Liver (tissue), 9 donors: Measurements from ENCODE around the gene TMEM273. TPM values are rescaled to one million over a fixed set of nuclear protein-coding genes. Genes with fewer than 3 reads are reported as not detected.

ENCODE experiments used
- DNase-seq: peaks from one replicate; pipeline ENCODE4 v3.0.0-alpha.2; 2017; ENCODE audit warnings: low spot score
- H3K27ac ChIP-seq, 2 donors: one replicate each; pipeline ENCODE4 v1.7.0; 2013; ENCODE audit warnings: inconsistent platforms in 2 of 2, low read length in 2 of 2, control low read depth in 1 of 2, low read depth in 1 of 2, mild to moderate bottlenecking in 1 of 2
- H3K27me3 ChIP-seq, 4 donors: one replicate each; pipeline versions ENCODE4 v1.6.1 to v1.7.0; 2013; ENCODE audit warnings: low read length in 3 of 4, inconsistent platforms in 1 of 4, mild to moderate bottlenecking in 1 of 4, moderate library complexity in 1 of 4; ENCODE audit not compliant: control insufficient read depth in 4 of 4, insufficient read depth in 4 of 4
- H3K36me3 ChIP-seq, 4 donors: one replicate each; pipeline versions ENCODE4 v1.6.1 to v1.7.0; 2013; ENCODE audit warnings: low read length in 3 of 4, mild to moderate bottlenecking in 3 of 4, low read depth in 1 of 4, moderate library complexity in 1 of 4; ENCODE audit not compliant: control insufficient read depth in 4 of 4, insufficient read depth in 3 of 4
- H3K4me1 ChIP-seq, 4 donors: one replicate each; pipeline versions ENCODE4 v1.6.1 to v1.7.0; 2013; ENCODE audit warnings: low read length in 3 of 4, mild to moderate bottlenecking in 3 of 4, moderate library complexity in 1 of 4; ENCODE audit not compliant: control insufficient read depth in 4 of 4, insufficient read depth in 4 of 4
- H3K4me3 ChIP-seq, 3 donors: one replicate each; pipeline versions ENCODE4 v1.6.1 to v1.7.0; 2013; ENCODE audit warnings: low read length in 3 of 3, control low read depth in 1 of 3, low read depth in 1 of 3, mild to moderate bottlenecking in 1 of 3
- H3K9ac ChIP-seq, 2 donors: one replicate each; pipeline ENCODE4 v1.7.0; 2013; ENCODE audit warnings: low read length in 2 of 2, mild to moderate bottlenecking in 2 of 2, moderate library complexity in 2 of 2, control low read depth in 1 of 2, low read depth in 1 of 2
- H3K9me3 ChIP-seq, 4 donors: one replicate each; pipeline versions ENCODE4 v1.6.1 to v1.7.0; 2013; ENCODE audit warnings: low read length in 3 of 4; ENCODE audit not compliant: control insufficient read depth in 4 of 4
- ATF3 ChIP-seq: IDR thresholded peaks from 2 replicates; pipeline ENCODE4 v1.6.1; 2016; ENCODE audit warnings: antibody characterized with exemption
- EGR1 ChIP-seq, 2 donors: IDR thresholded peaks; 2 replicates each; pipeline ENCODE4 v1.6.1; 2016 to 2018; ENCODE audit warnings: antibody characterized with exemption in 2 of 2, low read depth in 2 of 2
- FOXA1 ChIP-seq: IDR thresholded peaks from 2 replicates; pipeline ENCODE4 v1.6.1; 2016; ENCODE audit warnings: antibody characterized with exemption
- FOXA2 ChIP-seq: IDR thresholded peaks from 2 replicates; pipeline ENCODE4 v1.6.1; 2016; ENCODE audit warnings: antibody characterized with exemption
- GABPA ChIP-seq, 2 donors: IDR thresholded peaks in 1 of 2; conservative IDR thresholded peaks in 1 of 2; 2 replicates each; pipeline ENCODE4 v1.6.1; 2016; ENCODE audit warnings: antibody characterized with exemption in 2 of 2, mild to moderate bottlenecking in 1 of 2, moderate library complexity in 1 of 2
- HNF4A ChIP-seq, 2 donors: conservative IDR thresholded peaks; 2 replicates each; pipeline ENCODE4 v1.6.1; 2016; ENCODE audit warnings: antibody characterized with exemption in 2 of 2, mild to moderate bottlenecking in 2 of 2
- HNF4G ChIP-seq: IDR thresholded peaks from 2 replicates; pipeline ENCODE4 v1.6.1; 2016; ENCODE audit warnings: antibody characterized with exemption
- JUND ChIP-seq, 2 donors: IDR thresholded peaks; 2 replicates each; pipeline ENCODE4 v1.6.1; 2016; ENCODE audit warnings: antibody characterized with exemption in 2 of 2
- MAX ChIP-seq: IDR thresholded peaks from 2 replicates; pipeline ENCODE4 v1.6.1; 2016; ENCODE audit warnings: antibody characterized with exemption
- NR2F2 ChIP-seq: IDR thresholded peaks from 2 replicates; pipeline ENCODE4 v1.6.1; 2016; ENCODE audit warnings: antibody characterized with exemption
- RAD21 ChIP-seq, 2 donors: IDR thresholded peaks; 2 replicates each; pipeline ENCODE4 v1.6.1; 2016; ENCODE audit warnings: antibody characterized with exemption in 2 of 2, mild to moderate bottlenecking in 2 of 2
- REST ChIP-seq: IDR thresholded peaks from 2 replicates; pipeline ENCODE4 v1.6.1; 2016; ENCODE audit warnings: antibody characterized with exemption, mild to moderate bottlenecking
- RXRA ChIP-seq, 2 donors: IDR thresholded peaks; 2 replicates each; pipeline ENCODE4 v1.6.1; 2017 to 2018; ENCODE audit warnings: antibody characterized with exemption in 2 of 2, mild to moderate bottlenecking in 1 of 2
- SP1 ChIP-seq: IDR thresholded peaks from 2 replicates; pipeline ENCODE4 v1.6.1; 2018; ENCODE audit warnings: antibody characterized with exemption, mild to moderate bottlenecking
- TAF1 ChIP-seq: conservative IDR thresholded peaks from 2 replicates; pipeline ENCODE4 v1.6.1; 2016; ENCODE audit warnings: antibody characterized with exemption, mild to moderate bottlenecking
- YY1 ChIP-seq: IDR thresholded peaks from 2 replicates; pipeline ENCODE4 v1.6.1; 2016; ENCODE audit warnings: antibody characterized with exemption, mild to moderate bottlenecking
- WGBS: extraction: QIAGEN DNeasy Blood & Tissue Kit; methylation state at CpG from one replicate; pipeline ENCODE4 v1.1.7; 2013; 5-methylcytosine and 5-hydroxymethylcytosine counted together
- polyA plus RNA-seq, 2 donors: library from polyadenylated mRNA; stranded (reverse) in 1 of 2; unstranded in 1 of 2; fragments of 200-250 nt in 1 of 2; fragments of >200 nt in 1 of 2; fragmentation: Nextera tagmentation in 1 of 2; extraction: Ambion mirVana in 1 of 2; gene quantifications; one replicate each; pipeline versions ENCODE4 v1.2.1 to v1.2.3, GENCODE V29; 2013 to 2015
- total RNA-seq, 2 donors: library from RNA; depleted of rRNA; stranded (reverse); fragments of >200 nt; gene quantifications; one replicate each; pipeline ENCODE4 v1.2.3, GENCODE V29; 2014
- TF ChIP-seq, protein P1 (sequence below): IDR thresholded peaks from 2 replicates; pipeline ENCODE4 v1.6.1; 2016; ENCODE audit warnings: antibody characterized with exemption
- TF ChIP-seq, protein P2 (sequence below): fragments of 150-350 bp; IDR thresholded peaks from 2 replicates; pipeline ENCODE4 v1.5.1; 2017; ENCODE audit warnings: improper control_type of control experiment, low read depth, low read length; ENCODE audit not compliant: missing input control
- donor health status: healthy.
- donor health status: healthy.
- donor health status: healthy.
- donor health status: healthy.
- donor health status: healthy.

The TMEM273 gene, protein sequence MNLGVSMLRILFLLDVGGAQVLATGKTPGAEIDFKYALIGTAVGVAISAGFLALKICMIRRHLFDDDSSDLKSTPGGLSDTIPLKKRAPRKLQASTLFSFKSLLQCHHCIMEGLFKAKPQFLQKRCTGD
- total RNA-seq, result 1 to 10 TPM; 3.3 to 9.5 TPM
- polyA plus RNA-seq, result 1 to 10 TPM; 2.5 to 5.7 TPM

DNA sequence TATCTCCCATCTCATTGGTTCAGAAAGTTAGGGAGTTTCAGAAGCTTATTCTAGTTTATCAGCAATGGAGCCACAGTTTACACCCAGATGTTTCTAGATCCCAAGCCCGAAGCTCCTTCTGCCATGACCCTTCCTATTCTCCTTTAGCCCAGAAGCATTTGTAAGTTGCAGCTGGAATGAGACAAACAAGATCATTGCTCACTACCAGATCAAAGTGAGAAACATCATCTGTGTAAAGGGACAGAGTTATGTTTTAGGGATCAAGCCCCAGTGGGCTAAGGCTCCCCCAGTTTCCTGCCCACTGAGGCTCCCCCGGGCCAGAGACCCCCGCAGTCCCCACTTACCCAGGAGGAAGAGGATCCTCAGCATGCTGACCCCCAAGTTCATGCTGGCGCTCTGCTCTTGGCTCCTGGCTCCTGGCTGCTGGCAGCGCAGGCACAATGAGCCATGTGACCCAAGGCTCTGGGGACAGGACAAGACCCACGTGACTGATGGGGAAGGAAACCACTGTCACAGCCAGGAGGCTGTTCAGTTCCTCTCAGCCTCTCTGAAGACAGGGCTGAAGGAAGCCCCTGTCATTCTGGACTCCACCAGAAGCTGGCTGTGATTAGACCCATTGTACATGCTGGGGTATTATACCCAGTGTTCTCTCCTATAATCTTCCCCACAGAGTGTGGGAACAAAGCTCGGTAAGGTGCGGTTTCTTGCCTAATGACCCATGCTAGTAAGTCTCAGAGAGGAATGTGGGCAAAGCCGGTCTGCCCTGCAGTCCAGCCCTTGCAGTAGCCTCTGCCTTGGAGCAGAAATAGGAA lies at the start of gene TMEM273:
Gene TMEM273, minus strand, starts transcription at position 442 of the 812 bp plus-strand sequence. Its CDS starts 55 bp downstream, at position 387.
- DNase-seq, result peak; percentile 35
- Histone ChIP-seq H3K9me3 (no peaks in the 10 kb centered on the region), H3K27ac (peak within 1 kb of the TSS; percentile 56 to 73), H3K27me3 (no peaks in the 10 kb centered on the region), H3K36me3 (no peaks in the 10 kb centered on the region), H3K4me1 (peaks cover 0 to 3% (median 0%) of the 10 kb centered on the region in 4 donors), H3K4me3 (peak within 1 kb of the TSS in 2 of 3 donors; percentile 2 to 10), H3K9ac (peak within 1 kb of the TSS in 1 of 2 donors; percentile 12)
- WGBS, result 51% methylated on average over 9 of the region's 9 CpGs
- no peak for TF ChIP-seq RXRA (IDR thresholded peaks at IDR 0.05)
- TF ChIP-seq FOXA2, result no peak
- no peak for TF ChIP-seq MAX
- peak; percentile 13 for TF ChIP-seq YY1
- TF ChIP-seq JUND (IDR thresholded peaks at IDR 0.05), result no peak
- TF ChIP-seq FOXA1, result no peak
- TF ChIP-seq GABPA (IDR thresholded peaks at IDR 0.05 in 1 of 2, conservative IDR thresholded peaks at IDR 0.05 in 1 of 2), result no peak
- no peak for TF ChIP-seq EGR1 (IDR thresholded peaks at IDR 0.05; ENCODE audit: low read depth in 2 of 2)
- peak in 1 of 2 donors; percentile 28 for TF ChIP-seq RAD21 (IDR thresholded peaks at IDR 0.05)
- TF ChIP-seq, protein P1, sequence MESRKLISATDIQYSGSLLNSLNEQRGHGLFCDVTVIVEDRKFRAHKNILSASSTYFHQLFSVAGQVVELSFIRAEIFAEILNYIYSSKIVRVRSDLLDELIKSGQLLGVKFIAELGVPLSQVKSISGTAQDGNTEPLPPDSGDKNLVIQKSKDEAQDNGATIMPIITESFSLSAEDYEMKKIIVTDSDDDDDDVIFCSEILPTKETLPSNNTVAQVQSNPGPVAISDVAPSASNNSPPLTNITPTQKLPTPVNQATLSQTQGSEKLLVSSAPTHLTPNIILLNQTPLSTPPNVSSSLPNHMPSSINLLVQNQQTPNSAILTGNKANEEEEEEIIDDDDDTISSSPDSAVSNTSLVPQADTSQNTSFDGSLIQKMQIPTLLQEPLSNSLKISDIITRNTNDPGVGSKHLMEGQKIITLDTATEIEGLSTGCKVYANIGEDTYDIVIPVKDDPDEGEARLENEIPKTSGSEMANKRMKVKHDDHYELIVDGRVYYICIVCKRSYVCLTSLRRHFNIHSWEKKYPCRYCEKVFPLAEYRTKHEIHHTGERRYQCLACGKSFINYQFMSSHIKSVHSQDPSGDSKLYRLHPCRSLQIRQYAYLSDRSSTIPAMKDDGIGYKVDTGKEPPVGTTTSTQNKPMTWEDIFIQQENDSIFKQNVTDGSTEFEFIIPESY, result no peak
- TF ChIP-seq REST, result peak; percentile 2
- TF ChIP-seq HNF4G, result no peak
- TF ChIP-seq, protein P2, sequence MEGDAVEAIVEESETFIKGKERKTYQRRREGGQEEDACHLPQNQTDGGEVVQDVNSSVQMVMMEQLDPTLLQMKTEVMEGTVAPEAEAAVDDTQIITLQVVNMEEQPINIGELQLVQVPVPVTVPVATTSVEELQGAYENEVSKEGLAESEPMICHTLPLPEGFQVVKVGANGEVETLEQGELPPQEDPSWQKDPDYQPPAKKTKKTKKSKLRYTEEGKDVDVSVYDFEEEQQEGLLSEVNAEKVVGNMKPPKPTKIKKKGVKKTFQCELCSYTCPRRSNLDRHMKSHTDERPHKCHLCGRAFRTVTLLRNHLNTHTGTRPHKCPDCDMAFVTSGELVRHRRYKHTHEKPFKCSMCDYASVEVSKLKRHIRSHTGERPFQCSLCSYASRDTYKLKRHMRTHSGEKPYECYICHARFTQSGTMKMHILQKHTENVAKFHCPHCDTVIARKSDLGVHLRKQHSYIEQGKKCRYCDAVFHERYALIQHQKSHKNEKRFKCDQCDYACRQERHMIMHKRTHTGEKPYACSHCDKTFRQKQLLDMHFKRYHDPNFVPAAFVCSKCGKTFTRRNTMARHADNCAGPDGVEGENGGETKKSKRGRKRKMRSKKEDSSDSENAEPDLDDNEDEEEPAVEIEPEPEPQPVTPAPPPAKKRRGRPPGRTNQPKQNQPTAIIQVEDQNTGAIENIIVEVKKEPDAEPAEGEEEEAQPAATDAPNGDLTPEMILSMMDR, result no peak
- TF ChIP-seq HNF4A (conservative IDR thresholded peaks at IDR 0.05), result no peak
- peak; percentile 18 for TF ChIP-seq SP1
- peak; percentile 54 for TF ChIP-seq TAF1
- no peak for TF ChIP-seq ATF3
- peak; percentile 69 for TF ChIP-seq NR2F2
